ENCODE measurements around the gene DHODH. TPM values are rescaled to one million over a fixed set of nuclear protein-coding genes. Genes with fewer than 3 reads are reported as not detected.

Gene DHODH
- total RNA-seq, 1 experiment from 2014 or later = 19.0 TPM

DNA sequence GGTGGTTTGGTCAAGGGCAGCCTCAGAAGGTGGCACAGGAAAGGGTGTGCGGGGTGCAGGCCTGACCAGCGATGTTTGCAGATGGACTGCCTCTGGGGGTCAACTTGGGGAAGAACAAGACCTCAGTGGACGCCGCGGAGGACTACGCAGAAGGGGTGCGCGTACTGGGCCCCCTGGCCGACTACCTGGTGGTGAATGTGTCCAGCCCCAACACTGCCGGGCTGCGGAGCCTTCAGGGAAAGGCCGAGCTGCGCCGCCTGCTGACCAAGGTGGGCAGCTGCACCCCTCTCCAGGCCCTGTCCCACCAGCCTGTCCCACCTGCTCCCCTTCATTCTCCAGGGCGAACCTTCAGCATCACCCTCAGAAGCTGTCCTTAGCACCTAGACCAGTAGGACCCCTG is 12.5 kb downstream of the DHODH start:
- peaks cover 51% of the 10 kb centered on the region for H3K36me3 Mint-ChIP-seq
- ATAC-seq = peak; percentile 98

DNA sequence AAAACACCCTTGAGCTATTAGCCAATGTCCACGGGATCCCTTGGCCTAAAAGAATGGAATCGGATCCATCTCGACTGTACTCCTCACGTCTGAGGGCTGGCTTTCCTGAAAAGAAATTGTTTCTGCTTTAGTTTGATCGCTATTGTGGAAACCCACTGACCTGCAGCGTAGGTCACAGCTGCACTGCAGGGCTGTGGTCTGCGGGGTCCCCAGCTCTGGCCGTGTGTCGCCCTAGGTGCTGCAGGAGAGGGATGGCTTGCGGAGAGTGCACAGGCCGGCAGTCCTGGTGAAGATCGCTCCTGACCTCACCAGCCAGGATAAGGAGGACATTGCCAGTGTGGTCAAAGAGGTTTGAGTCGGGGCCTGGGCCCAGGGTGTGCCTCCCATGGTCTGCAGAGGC is 13.6 kb downstream of the DHODH start:
- TF ChIP-seq NFE2L1 (CRISPR knock-in tag; IDR thresholded peaks at IDR 0.05) = no peak
- TF ChIP-seq, protein P1, sequence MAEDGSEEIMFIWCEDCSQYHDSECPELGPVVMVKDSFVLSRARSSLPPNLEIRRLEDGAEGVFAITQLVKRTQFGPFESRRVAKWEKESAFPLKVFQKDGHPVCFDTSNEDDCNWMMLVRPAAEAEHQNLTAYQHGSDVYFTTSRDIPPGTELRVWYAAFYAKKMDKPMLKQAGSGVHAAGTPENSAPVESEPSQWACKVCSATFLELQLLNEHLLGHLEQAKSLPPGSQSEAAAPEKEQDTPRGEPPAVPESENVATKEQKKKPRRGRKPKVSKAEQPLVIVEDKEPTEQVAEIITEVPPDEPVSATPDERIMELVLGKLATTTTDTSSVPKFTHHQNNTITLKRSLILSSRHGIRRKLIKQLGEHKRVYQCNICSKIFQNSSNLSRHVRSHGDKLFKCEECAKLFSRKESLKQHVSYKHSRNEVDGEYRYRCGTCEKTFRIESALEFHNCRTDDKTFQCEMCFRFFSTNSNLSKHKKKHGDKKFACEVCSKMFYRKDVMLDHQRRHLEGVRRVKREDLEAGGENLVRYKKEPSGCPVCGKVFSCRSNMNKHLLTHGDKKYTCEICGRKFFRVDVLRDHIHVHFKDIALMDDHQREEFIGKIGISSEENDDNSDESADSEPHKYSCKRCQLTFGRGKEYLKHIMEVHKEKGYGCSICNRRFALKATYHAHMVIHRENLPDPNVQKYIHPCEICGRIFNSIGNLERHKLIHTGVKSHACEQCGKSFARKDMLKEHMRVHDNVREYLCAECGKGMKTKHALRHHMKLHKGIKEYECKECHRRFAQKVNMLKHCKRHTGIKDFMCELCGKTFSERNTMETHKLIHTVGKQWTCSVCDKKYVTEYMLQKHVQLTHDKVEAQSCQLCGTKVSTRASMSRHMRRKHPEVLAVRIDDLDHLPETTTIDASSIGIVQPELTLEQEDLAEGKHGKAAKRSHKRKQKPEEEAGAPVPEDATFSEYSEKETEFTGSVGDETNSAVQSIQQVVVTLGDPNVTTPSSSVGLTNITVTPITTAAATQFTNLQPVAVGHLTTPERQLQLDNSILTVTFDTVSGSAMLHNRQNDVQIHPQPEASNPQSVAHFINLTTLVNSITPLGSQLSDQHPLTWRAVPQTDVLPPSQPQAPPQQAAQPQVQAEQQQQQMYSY (CRISPR knock-in tag; IDR thresholded peaks at IDR 0.05) = no peak
- TF ChIP-seq, protein P2, sequence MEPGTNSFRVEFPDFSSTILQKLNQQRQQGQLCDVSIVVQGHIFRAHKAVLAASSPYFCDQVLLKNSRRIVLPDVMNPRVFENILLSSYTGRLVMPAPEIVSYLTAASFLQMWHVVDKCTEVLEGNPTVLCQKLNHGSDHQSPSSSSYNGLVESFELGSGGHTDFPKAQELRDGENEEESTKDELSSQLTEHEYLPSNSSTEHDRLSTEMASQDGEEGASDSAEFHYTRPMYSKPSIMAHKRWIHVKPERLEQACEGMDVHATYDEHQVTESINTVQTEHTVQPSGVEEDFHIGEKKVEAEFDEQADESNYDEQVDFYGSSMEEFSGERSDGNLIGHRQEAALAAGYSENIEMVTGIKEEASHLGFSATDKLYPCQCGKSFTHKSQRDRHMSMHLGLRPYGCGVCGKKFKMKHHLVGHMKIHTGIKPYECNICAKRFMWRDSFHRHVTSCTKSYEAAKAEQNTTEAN (CRISPR knock-in tag; IDR thresholded peaks at IDR 0.05) = no peak
- no peak for TF ChIP-seq FOXK1 (CRISPR knock-in tag; IDR thresholded peaks at IDR 0.05)
- no peak for TF ChIP-seq AFF4 (CRISPR knock-in tag; IDR thresholded peaks at IDR 0.05; ENCODE audit: borderline replicate concordance)
- no peak for TF ChIP-seq SMAD4 (CRISPR knock-in tag; IDR thresholded peaks at IDR 0.05)
- Mint-ChIP-seq H3K27me3 (ENCODE audit: low read depth) (no peaks in the 10 kb centered on the region), H3K4me1 (no peaks in the 10 kb centered on the region), H3K4me3 (no peak overlapping the region), H3K36me3 (peaks cover 42% of the 10 kb centered on the region), H3K9me3 (no peaks in the 10 kb centered on the region), H3K27ac (no peak overlapping the region)
- CTCF ChIA-PET = interaction anchor here (1.5 to 2.8 kb wide), 3 partner anchors 10 to 72 kb away, joined by 4 to 9 read pairs (median 9); no protein-coding TSS in a partner anchor
- POLR2A ChIA-PET = no interaction called here
- ATAC-seq = no peak
- no peak for DNase-seq (ENCODE audit: low spot score)

More for the DNA sequence above, 12.5 kb downstream of the DHODH start:
- no peaks in the 10 kb centered on the region for H3K4me1 Mint-ChIP-seq
- peak; percentile 80 for DNase-seq (ENCODE audit: low spot score)
- no peak overlapping the region for H3K27ac Mint-ChIP-seq
- no peaks in the 10 kb centered on the region for H3K9me3 Mint-ChIP-seq
- no peak for TF ChIP-seq TEAD1 (CRISPR knock-in tag; IDR thresholded peaks at IDR 0.05)
- TF ChIP-seq USF2 (CRISPR knock-in tag; IDR thresholded peaks at IDR 0.05) = no peak
- no peak for TF ChIP-seq ETV6 (CRISPR knock-in tag; IDR thresholded peaks at IDR 0.05)
- TF ChIP-seq, protein P3, sequence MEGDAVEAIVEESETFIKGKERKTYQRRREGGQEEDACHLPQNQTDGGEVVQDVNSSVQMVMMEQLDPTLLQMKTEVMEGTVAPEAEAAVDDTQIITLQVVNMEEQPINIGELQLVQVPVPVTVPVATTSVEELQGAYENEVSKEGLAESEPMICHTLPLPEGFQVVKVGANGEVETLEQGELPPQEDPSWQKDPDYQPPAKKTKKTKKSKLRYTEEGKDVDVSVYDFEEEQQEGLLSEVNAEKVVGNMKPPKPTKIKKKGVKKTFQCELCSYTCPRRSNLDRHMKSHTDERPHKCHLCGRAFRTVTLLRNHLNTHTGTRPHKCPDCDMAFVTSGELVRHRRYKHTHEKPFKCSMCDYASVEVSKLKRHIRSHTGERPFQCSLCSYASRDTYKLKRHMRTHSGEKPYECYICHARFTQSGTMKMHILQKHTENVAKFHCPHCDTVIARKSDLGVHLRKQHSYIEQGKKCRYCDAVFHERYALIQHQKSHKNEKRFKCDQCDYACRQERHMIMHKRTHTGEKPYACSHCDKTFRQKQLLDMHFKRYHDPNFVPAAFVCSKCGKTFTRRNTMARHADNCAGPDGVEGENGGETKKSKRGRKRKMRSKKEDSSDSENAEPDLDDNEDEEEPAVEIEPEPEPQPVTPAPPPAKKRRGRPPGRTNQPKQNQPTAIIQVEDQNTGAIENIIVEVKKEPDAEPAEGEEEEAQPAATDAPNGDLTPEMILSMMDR (IDR thresholded peaks at IDR 0.05) = peak; percentile 86
- no peak for TF ChIP-seq HMGA2 (CRISPR knock-in tag; IDR thresholded peaks at IDR 0.05)
- no peak for TF ChIP-seq NR2C2 (CRISPR knock-in tag; IDR thresholded peaks at IDR 0.05)
- TF ChIP-seq ZNF671 (CRISPR knock-in tag; IDR thresholded peaks at IDR 0.05) = no peak
- TF ChIP-seq, protein P4, sequence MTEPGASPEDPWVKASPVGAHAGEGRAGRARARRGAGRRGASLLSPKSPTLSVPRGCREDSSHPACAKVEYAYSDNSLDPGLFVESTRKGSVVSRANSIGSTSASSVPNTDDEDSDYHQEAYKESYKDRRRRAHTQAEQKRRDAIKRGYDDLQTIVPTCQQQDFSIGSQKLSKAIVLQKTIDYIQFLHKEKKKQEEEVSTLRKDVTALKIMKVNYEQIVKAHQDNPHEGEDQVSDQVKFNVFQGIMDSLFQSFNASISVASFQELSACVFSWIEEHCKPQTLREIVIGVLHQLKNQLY (CRISPR knock-in tag; IDR thresholded peaks at IDR 0.05) = no peak
- CTCF ChIA-PET = interaction anchor here (0.6 to 2.8 kb wide), 6 partner anchors 11 to 211 kb away, joined by 3 to 9 read pairs (median 4); partner anchors contain the start of gene TXNL4B
- POLR2A ChIA-PET = no interaction called here
- H3K4me3 Mint-ChIP-seq = no peak overlapping the region
- no peaks in the 10 kb centered on the region for H3K27me3 Mint-ChIP-seq (ENCODE audit: low read depth)
